GM18909 (cell line): ENCODE measurements around the gene MMP25.

ENCODE experiments used
- ATAC-seq: cut with Tn5 transposase; IDR thresholded peaks from one replicate; pipeline ENCODE4 v1.9.1; 2021; ENCODE audit warnings: mild to moderate bottlenecking; ENCODE audit not compliant: unreplicated experiment, poor library complexity

MMP25 gene

GRCh38 chr16:3045758-3046640, at the start of gene MMP25:
TSS of gene MMP25 (plus strand) at chr16:3046561. CDS start at chr16:3046918, 357 bp downstream.
- ATAC-seq: no peak

GRCh38 chr16:2999929-3000328, 46.4 kb upstream of the MMP25 start:
- no peak for ATAC-seq

GRCh38 chr16:3000540-3000939, 45.8 kb upstream of the MMP25 start:
- no peak for ATAC-seq

- ATAC-seq: no peak
Observed at GRCh38 chr16:3001316-3001715, 45.0 kb upstream of the MMP25 start.

GRCh38 chr16:3003582-3004270, 42.6 kb upstream of the MMP25 start:
- peak; percentile 93 for ATAC-seq

GRCh38 chr16:3004319-3004718, 42.0 kb upstream of the MMP25 start:
- ATAC-seq: peak; percentile 18

- ATAC-seq: no peak
Observed at GRCh38 chr16:3004781-3005284, 41.5 kb upstream of the MMP25 start.

GRCh38 chr16:3007059-3007956, 39.1 kb upstream of the MMP25 start:
- ATAC-seq: no peak

GRCh38 chr16:3007957-3008689, 38.2 kb upstream of the MMP25 start:
- ATAC-seq: no peak

GRCh38 chr16:3008690-3009037, 37.7 kb upstream of the MMP25 start:
- ATAC-seq: no peak

GRCh38 chr16:3009568-3010390, 36.6 kb upstream of the MMP25 start:
- no peak for ATAC-seq

GRCh38 chr16:3010510-3010909, 35.9 kb upstream of the MMP25 start:
- no peak for ATAC-seq

GRCh38 chr16:3012246-3012645, 34.1 kb upstream of the MMP25 start:
- no peak for ATAC-seq

GRCh38 chr16:3012828-3013420, 33.4 kb upstream of the MMP25 start, which contains the start of gene CLDN9:
TSS of gene CLDN9 (plus strand) at chr16:3012923. CDS start at chr16:3013363, 440 bp downstream.
- no peak for ATAC-seq

GRCh38 chr16:3013491-3013951, 32.8 kb upstream of the MMP25 start:
- ATAC-seq: no peak

- ATAC-seq: no peak
Observed at GRCh38 chr16:3013998-3014690, 32.2 kb upstream of the MMP25 start.

GRCh38 chr16:3014971-3015370, 31.4 kb upstream of the MMP25 start:
- ATAC-seq: no peak
